ENCODE results near the gene GMPR2. TPM values are rescaled to one million over a fixed set of nuclear protein-coding genes. Genes with fewer than 3 reads are reported as not detected.

GMPR2 gene
- total RNA-seq, 3 donors from 2014 or later, result 59.3 to 74.6 (median 66.1) TPM

DNA sequence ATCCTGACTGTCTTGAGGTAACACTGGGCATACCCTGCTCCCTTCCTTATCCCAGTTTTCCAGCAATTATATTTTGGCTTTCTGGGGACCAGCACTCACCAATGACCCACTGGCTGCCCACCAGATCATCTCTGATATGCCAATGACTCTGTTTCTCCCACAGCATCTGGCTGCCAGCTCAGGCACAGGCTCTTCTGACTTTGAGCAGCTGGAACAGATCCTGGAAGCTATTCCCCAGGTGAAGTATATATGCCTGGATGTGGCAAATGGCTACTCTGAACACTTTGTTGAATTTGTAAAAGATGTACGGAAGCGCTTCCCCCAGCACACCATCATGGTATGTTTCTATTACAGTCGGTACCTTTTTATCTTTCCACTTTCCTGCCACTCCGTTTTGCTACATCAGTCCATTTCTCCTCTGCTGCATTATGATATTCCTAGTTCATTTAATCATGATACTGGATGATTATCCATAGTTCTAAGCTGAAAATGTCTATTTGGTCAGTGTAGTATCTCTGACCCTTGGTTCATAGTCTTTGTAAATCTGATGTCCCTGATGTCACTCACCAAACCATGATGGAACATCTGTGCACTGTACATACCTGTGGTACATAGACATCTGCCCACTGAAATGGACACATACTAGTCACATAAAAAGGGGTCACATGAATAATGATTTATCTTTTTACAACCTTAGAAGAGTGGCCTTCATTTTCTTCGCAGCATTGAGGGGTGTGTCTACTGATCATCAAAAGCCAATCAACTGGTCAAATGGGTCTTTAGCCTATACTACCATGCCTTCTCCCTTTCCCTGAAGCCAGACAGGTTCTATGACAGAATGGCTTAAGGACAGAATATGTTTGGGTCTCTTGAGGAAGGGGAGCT, 3.3 kb downstream of the GMPR2 start:
- intact Hi-C loops (cut with DNase I; ENCODE audit: low total_unique reads), result no loop called here
- TF ChIP-seq POLR2A (IDR thresholded peaks at IDR 0.05) (no peak), POLR2AphosphoS5 (IDR thresholded peaks at IDR 0.05) (no peak)
- TF ChIP-seq, protein P1, sequence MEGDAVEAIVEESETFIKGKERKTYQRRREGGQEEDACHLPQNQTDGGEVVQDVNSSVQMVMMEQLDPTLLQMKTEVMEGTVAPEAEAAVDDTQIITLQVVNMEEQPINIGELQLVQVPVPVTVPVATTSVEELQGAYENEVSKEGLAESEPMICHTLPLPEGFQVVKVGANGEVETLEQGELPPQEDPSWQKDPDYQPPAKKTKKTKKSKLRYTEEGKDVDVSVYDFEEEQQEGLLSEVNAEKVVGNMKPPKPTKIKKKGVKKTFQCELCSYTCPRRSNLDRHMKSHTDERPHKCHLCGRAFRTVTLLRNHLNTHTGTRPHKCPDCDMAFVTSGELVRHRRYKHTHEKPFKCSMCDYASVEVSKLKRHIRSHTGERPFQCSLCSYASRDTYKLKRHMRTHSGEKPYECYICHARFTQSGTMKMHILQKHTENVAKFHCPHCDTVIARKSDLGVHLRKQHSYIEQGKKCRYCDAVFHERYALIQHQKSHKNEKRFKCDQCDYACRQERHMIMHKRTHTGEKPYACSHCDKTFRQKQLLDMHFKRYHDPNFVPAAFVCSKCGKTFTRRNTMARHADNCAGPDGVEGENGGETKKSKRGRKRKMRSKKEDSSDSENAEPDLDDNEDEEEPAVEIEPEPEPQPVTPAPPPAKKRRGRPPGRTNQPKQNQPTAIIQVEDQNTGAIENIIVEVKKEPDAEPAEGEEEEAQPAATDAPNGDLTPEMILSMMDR (IDR thresholded peaks at IDR 0.05), result no peak
- H3K27me3 ChIP-seq, result no peaks in the 10 kb centered on the region
- peaks cover 4 to 34% of the 10 kb centered on the region in 2 donors for H3K4me1 ChIP-seq
- H3K4me3 ChIP-seq, result no peak overlapping the region
- no peaks in the 10 kb centered on the region for H3K36me3 ChIP-seq
- H3K9me3 ChIP-seq, result no peaks in the 10 kb centered on the region
- no peak overlapping the region for H3K27ac ChIP-seq
- no peak for DNase-seq (ENCODE audit: low spot score in 2 of 2)

DNA sequence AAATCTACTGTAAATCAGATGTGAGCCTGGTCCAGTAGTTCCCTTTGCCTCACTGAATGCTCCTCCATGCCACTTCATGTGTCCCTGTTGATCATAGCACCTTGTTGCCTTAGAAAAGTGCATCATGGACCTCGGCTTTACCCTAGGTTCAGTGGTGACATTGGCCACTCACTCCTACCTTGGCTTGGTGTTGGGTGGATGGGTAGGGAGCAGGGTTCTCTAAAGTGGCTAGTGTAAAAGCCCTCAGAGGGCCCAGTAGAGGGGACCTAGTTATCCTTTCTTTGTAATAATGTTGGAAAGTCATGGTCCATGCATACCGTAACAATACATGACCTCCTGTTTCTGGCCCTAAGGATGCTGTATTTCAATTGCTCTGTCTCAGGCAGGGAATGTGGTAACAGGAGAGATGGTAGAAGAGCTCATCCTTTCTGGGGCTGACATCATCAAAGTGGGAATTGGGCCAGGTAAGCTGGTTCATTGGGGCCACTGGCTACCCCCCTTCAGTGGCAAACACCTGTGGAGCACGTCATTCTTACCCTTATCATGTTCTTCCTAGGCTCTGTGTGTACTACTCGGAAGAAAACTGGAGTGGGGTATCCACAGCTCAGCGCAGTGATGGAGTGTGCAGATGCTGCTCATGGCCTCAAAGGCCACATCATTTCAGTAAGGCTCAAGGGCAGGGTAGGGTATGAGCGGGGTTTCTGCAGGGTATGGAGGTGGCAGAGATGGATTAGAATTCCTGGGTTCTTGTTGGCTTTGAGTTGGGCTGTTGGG, 4.1 kb downstream of the GMPR2 start:
- DNase-seq (ENCODE audit: low spot score in 2 of 2), result no peak
- H3K27me3 ChIP-seq, result no peaks in the 10 kb centered on the region
- no peak overlapping the region for H3K27ac ChIP-seq
- H3K9me3 ChIP-seq, result no peaks in the 10 kb centered on the region
- no peaks in the 10 kb centered on the region for H3K36me3 ChIP-seq
- intact Hi-C loops (cut with DNase I; ENCODE audit: low total_unique reads), result no loop called here
- H3K4me3 ChIP-seq, result no peak overlapping the region
- no peak for TF ChIP-seq POLR2A (IDR thresholded peaks at IDR 0.05)
- H3K4me1 ChIP-seq, result peaks cover 3 to 31% of the 10 kb centered on the region in 2 donors

DNA sequence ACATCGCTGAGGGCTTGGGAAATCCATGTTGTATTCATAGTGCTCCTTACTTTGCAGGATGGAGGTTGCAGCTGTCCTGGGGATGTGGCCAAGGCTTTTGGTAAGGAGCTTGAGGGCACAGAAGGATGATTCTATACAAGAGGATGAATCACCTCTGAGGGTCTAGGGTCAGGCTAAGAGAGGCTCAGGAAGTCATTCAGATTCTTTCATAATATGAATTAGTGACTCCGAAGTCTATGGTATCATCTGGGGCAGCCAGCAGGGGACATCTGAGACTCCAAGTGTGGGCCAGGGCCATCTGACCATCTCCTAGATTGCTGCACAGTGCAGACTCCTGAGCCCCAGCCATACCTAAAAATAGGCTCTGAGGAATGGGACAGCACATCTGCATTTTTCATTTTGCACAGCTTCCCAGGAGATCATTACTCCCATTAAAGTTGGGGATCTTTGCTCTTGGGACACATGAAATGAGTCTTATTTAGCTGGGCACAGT, 4.8 kb downstream of the GMPR2 start:
- H3K27me3 ChIP-seq, result no peaks in the 10 kb centered on the region
- no peaks in the 10 kb centered on the region for H3K36me3 ChIP-seq
- H3K4me1 ChIP-seq, result peaks cover 3 to 31% of the 10 kb centered on the region in 2 donors
- H3K9me3 ChIP-seq, result no peaks in the 10 kb centered on the region
- intact Hi-C loops (cut with DNase I; ENCODE audit: low total_unique reads), result no loop called here
- no peak for TF ChIP-seq POLR2AphosphoS5 (IDR thresholded peaks at IDR 0.05)
- no peak for DNase-seq (ENCODE audit: low spot score in 2 of 2)
- H3K27ac ChIP-seq, result no peak overlapping the region
- H3K4me3 ChIP-seq, result no peak overlapping the region

DNA sequence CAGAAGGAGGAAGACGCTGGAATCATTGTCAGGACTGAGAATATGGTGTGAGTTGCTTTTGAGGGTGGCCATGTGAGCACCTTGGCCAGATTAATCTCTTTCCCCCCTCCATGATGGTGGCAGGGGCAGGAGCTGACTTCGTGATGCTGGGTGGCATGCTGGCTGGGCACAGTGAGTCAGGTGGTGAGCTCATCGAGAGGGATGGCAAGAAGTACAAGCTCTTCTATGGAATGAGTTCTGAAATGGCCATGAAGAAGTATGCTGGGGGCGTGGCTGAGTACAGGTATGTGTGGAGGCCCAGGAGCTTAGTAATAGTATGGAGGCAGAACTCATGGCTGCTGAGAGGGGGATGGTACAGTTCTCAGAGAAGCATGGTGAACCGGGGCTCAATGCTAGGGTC, 5.4 kb downstream of the GMPR2 start:
- no peak for TF ChIP-seq POLR2AphosphoS5 (IDR thresholded peaks at IDR 0.05)
- TF ChIP-seq, protein P1 (IDR thresholded peaks at IDR 0.05), result no peak
- TF ChIP-seq POLR2A (IDR thresholded peaks at IDR 0.05), result no peak
- intact Hi-C loops (cut with DNase I; ENCODE audit: low total_unique reads), result no loop called here
- Histone ChIP-seq H3K4me1 (peaks cover 3 to 29% of the 10 kb centered on the region in 2 donors), H3K36me3 (no peaks in the 10 kb centered on the region), H3K4me3 (no peak overlapping the region), H3K9me3 (no peaks in the 10 kb centered on the region), H3K27ac (peak overlapping the region in 1 of 2 donors; percentile 16), H3K27me3 (no peaks in the 10 kb centered on the region)
- no peak for DNase-seq (ENCODE audit: low spot score in 2 of 2)

DNA sequence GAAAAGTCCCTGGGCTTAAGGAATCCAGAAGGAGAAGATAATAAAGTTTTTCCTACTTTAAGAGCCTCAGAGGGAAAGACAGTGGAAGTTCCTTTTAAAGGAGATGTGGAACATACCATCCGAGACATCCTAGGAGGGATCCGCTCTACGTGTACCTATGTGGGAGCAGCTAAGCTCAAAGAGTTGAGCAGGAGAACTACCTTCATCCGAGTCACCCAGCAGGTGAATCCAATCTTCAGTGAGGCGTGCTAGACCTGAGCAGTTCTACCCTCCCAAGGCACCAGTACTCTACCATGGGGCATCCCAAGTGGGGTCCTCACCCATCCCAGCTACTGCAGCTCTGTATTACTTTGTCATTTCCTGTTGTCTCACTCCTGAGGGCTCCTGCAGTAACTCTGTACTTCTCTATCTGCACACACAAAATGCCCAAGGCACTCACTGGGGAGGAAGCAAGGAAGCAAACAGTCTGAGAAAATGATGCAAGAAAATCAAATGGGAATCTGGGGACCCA, 5.9 kb downstream of the GMPR2 start:
- intact Hi-C loops (cut with DNase I; ENCODE audit: low total_unique reads), result no loop called here
- Histone ChIP-seq H3K36me3 (no peaks in the 10 kb centered on the region), H3K9me3 (no peaks in the 10 kb centered on the region), H3K4me3 (no peak overlapping the region), H3K27ac (peak overlapping the region in 1 of 2 donors; percentile 16), H3K27me3 (no peaks in the 10 kb centered on the region), H3K4me1 (peaks cover 3 to 24% of the 10 kb centered on the region in 2 donors)
- TF ChIP-seq POLR2AphosphoS5 (IDR thresholded peaks at IDR 0.05) (no peak), POLR2A (IDR thresholded peaks at IDR 0.05) (no peak)
- TF ChIP-seq, protein P1 (IDR thresholded peaks at IDR 0.05), result no peak
- no peak for DNase-seq (ENCODE audit: low spot score in 2 of 2)

All from breast epithelium (tissue), 4 donors.